ENCODE results near the gene MITD1.

DNA sequence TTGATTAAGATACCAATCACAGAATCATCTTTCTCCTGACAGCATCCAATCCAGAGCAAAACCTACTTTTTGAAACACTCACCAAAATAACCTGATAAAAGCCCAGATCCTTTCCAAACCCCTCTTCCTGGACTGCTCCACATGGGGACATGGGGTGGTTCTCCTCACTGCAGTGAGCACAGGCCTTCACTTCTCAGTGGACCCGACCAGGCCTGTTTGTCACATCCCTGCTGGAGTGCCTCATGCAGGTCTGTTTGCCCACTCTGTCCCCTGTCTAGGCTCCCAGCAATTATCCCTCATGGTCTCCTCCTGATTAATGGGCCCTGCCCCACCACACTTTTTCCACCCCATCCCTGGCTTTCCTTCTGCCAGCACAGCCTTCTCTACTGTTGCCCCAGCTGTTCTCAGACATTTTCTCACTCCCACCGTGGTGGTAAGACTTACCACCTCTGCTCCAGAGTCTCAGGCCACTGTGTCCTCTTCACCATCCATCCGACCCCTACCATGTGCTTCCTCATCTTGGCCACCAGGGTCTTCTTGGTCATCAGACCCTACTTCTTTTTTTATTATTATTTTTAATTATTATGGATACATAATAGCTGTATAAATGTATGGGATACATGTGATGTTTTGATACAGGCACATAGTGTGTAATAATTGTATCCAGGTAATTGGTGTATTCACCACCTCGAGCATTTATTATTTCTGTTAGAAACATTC lies 21.3 kb upstream of the MITD1 start:
- TF ChIP-seq, protein P1, sequence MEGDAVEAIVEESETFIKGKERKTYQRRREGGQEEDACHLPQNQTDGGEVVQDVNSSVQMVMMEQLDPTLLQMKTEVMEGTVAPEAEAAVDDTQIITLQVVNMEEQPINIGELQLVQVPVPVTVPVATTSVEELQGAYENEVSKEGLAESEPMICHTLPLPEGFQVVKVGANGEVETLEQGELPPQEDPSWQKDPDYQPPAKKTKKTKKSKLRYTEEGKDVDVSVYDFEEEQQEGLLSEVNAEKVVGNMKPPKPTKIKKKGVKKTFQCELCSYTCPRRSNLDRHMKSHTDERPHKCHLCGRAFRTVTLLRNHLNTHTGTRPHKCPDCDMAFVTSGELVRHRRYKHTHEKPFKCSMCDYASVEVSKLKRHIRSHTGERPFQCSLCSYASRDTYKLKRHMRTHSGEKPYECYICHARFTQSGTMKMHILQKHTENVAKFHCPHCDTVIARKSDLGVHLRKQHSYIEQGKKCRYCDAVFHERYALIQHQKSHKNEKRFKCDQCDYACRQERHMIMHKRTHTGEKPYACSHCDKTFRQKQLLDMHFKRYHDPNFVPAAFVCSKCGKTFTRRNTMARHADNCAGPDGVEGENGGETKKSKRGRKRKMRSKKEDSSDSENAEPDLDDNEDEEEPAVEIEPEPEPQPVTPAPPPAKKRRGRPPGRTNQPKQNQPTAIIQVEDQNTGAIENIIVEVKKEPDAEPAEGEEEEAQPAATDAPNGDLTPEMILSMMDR (IDR thresholded peaks at IDR 0.05), result no peak
- TF ChIP-seq POLR2A (IDR thresholded peaks at IDR 0.05), result no peak

All from thyroid gland (tissue), 4 donors.